ENCODE measurements around the gene SLC2A4RG. TPM values are rescaled to one million over a fixed set of nuclear protein-coding genes. Genes with fewer than 3 reads are reported as not detected.
"Not testable (repeated sequence)": the region's sequence is repeated elsewhere in the genome, so short reads cannot be mapped to it uniquely, and the experiment has no call there.

SLC2A4RG gene
- total and polyA plus RNA-seq, 2 experiments from 2014 or later = 46.6 to 177 TPM

- no peaks in the 10 kb centered on the region for H3K4me1 ChIP-seq (ENCODE audit: low read depth)
- H3K27me3 ChIP-seq = no peaks in the 10 kb centered on the region
- DNase-seq (ENCODE audit: low read depth in 1 of 2, low spot score in 1 of 2) = no peak
- H3K9me3 ChIP-seq (ENCODE audit: low read depth) = no peaks in the 10 kb centered on the region
- H3K4me3 ChIP-seq = no peak overlapping the region
- H3K27ac ChIP-seq = no peak overlapping the region
- no peak for TF ChIP-seq CTCF (IDR thresholded peaks at IDR 0.05; ENCODE audit: low read depth, low read length)
- H3K36me3 ChIP-seq = peaks cover 3% of the 10 kb centered on the region
These were observed 20.6 kb upstream of the SLC2A4RG start for GRCh38 chr20:63718996-63719395.

- H3K36me3 ChIP-seq; H3K27me3 ChIP-seq; H3K27ac ChIP-seq; DNase-seq (ENCODE audit: low read depth in 1 of 2, low spot score in 1 of 2); H3K4me3 ChIP-seq; H3K4me1 ChIP-seq (ENCODE audit: low read depth); H3K9me3 ChIP-seq (ENCODE audit: low read depth): not testable (repeated sequence)
These were observed 16.5 kb upstream of the SLC2A4RG start for GRCh38 chr20:63722967-63723622.

GRCh38 chr20:63730189-63730733 lies 9.3 kb upstream of the SLC2A4RG start:
- H3K27me3 ChIP-seq; DNase-seq (ENCODE audit: low read depth in 1 of 2, low spot score in 1 of 2); H3K27ac ChIP-seq; H3K4me3 ChIP-seq; H3K4me1 ChIP-seq (ENCODE audit: low read depth); H3K36me3 ChIP-seq; H3K9me3 ChIP-seq (ENCODE audit: low read depth): not testable (repeated sequence)

- Histone ChIP-seq H3K27me3 (no peaks in the 10 kb centered on the region), H3K4me1 (ENCODE audit: low read depth) (no peaks in the 10 kb centered on the region), H3K9me3 (ENCODE audit: low read depth) (no peaks in the 10 kb centered on the region), H3K27ac (no peak overlapping the region), H3K4me3 (no peak overlapping the region), H3K36me3 (peaks cover 8% of the 10 kb centered on the region)
- DNase-seq (ENCODE audit: low read depth in 1 of 2, low spot score in 1 of 2) = no peak
- no peak for TF ChIP-seq CTCF (IDR thresholded peaks at IDR 0.05; ENCODE audit: low read depth, low read length)
These were observed 8.2 kb upstream of the SLC2A4RG start for GRCh38 chr20:63731410-63731809.

GRCh38 chr20:63732118-63733095 lies 7.2 kb upstream of the SLC2A4RG start:
- DNase-seq (ENCODE audit: low read depth in 1 of 2, low spot score in 1 of 2) = no peak
- no peak for TF ChIP-seq CTCF (IDR thresholded peaks at IDR 0.05; ENCODE audit: low read depth, low read length)
- no peaks in the 10 kb centered on the region for H3K4me1 ChIP-seq (ENCODE audit: low read depth)
- H3K27ac ChIP-seq = no peak overlapping the region
- H3K9me3 ChIP-seq (ENCODE audit: low read depth) = no peaks in the 10 kb centered on the region
- H3K4me3 ChIP-seq = no peak overlapping the region
- H3K36me3 ChIP-seq = peaks cover 8% of the 10 kb centered on the region
- H3K27me3 ChIP-seq = no peaks in the 10 kb centered on the region

- H3K4me1 ChIP-seq (ENCODE audit: low read depth) = peaks cover 5% of the 10 kb centered on the region
- no peak for TF ChIP-seq CTCF (IDR thresholded peaks at IDR 0.05; ENCODE audit: low read depth, low read length)
- H3K27ac ChIP-seq = no peak overlapping the region
- H3K27me3 ChIP-seq = no peaks in the 10 kb centered on the region
- no peak for DNase-seq (ENCODE audit: low read depth in 1 of 2, low spot score in 1 of 2)
- H3K36me3 ChIP-seq = peaks cover 8% of the 10 kb centered on the region
- no peak overlapping the region for H3K4me3 ChIP-seq
- H3K9me3 ChIP-seq (ENCODE audit: low read depth) = no peaks in the 10 kb centered on the region
These were observed 6.5 kb upstream of the SLC2A4RG start for GRCh38 chr20:63733117-63733516.

Measured in cardiac muscle cell (in vitro differentiated cells and primary cell).